SK-N-SH (cell line): ENCODE measurements around the gene NTRK2. TPM values are rescaled to one million over a fixed set of nuclear protein-coding genes. Genes with fewer than 3 reads are reported as not detected.

ENCODE experiments used
- CTCF ChIA-PET: fragments of 300-600, 350-600 bp; formaldehyde crosslinking; extraction: SDS; loops from one replicate; lab custom pipeline; 2021; lab: Yijun Ruan, JAX
- POLR2A ChIA-PET: fragments of 350-600 bp; sonication (Branson Sonifier 250); formaldehyde crosslinking; extraction: SDS; loops from one replicate; lab custom pipeline; 2020; ENCODE audit warnings: antibody characterized with exemption, inconsistent platforms; lab: Yijun Ruan, JAX
- DNase-seq: peaks from one replicate; pipeline ENCODE4 v3.0.0; 2012
- H2AFZ ChIP-seq: fragments of 200-600 bp; sonication (generic); 2 replicates; pipeline ENCODE4 v1.8.1; 2016; ENCODE audit warnings: antibody characterized with exemption, mild to moderate bottlenecking, low read depth
- H3F3A ChIP-seq: fragments of 200-600 bp; sonication (generic); replicated peaks from 2 replicates; pipeline ENCODE3; 2016; ENCODE audit warnings: antibody characterized with exemption, mild to moderate bottlenecking; ENCODE audit not compliant: insufficient read depth
- H3K27ac ChIP-seq, 2 experiments: fragments of 200-500 bp in 1 of 2; fragments of 200-600 bp in 1 of 2; sonication (Bioruptor generic) in 1 of 2; sonication (generic), shearing (Covaris generic) in 1 of 2; 2 replicates each; pipeline versions ENCODE4 v1.5.1 to v1.6.1; 2014 to 2016; ENCODE audit warnings: low read depth in 2 of 2, inconsistent platforms in 1 of 2, low read length in 1 of 2, mild to moderate bottlenecking in 1 of 2, mixed read lengths in 1 of 2
- H3K27me3 ChIP-seq: fragments of 200-600 bp; sonication (generic), shearing (Covaris generic); 2 replicates; pipeline ENCODE4 v1.6.1; 2016; ENCODE audit warnings: mixed run types; ENCODE audit not compliant: insufficient read depth
- H3K36me3 ChIP-seq, 2 experiments: fragments of 200-500 bp in 1 of 2; fragments of 200-600 bp in 1 of 2; sonication (Bioruptor generic) in 1 of 2; sonication (generic) in 1 of 2; replicated peaks in 1 of 2; 2 replicates each; pipeline versions ENCODE3 to v1.5.1; 2014 to 2016; ENCODE audit warnings: low read length in 1 of 2, mild to moderate bottlenecking in 1 of 2; ENCODE audit not compliant: insufficient read depth in 2 of 2, control insufficient read depth in 1 of 2
- H3K4me1 ChIP-seq, 2 experiments: fragments of 200-500 bp in 1 of 2; fragments of 200-600 bp in 1 of 2; sonication (Bioruptor generic) in 1 of 2; sonication (generic), shearing (Covaris generic) in 1 of 2; 2 replicates each; pipeline versions ENCODE4 v1.5.1 to v1.6.1; 2014 to 2016; ENCODE audit warnings: low read depth in 1 of 2, low read length in 1 of 2, mixed run types in 1 of 2; ENCODE audit not compliant: insufficient read depth in 2 of 2, control insufficient read depth in 1 of 2
- H3K4me2 ChIP-seq: fragments of 200-600 bp; sonication (generic), shearing (Covaris generic); 2 replicates; pipeline ENCODE4 v1.6.1; 2017; ENCODE audit warnings: mixed run types
- H3K4me3 ChIP-seq, 2 experiments: fragments of 200-500 bp in 1 of 2; fragments of 200-600 bp in 1 of 2; sonication (Bioruptor generic) in 1 of 2; sonication (generic), shearing (Covaris generic) in 1 of 2; 2 replicates each; pipeline versions ENCODE4 v1.5.1 to v1.8.1; 2014 to 2016; ENCODE audit warnings: low read depth in 2 of 2, inconsistent platforms in 1 of 2, low read length in 1 of 2, mild to moderate bottlenecking in 1 of 2, mixed read lengths in 1 of 2, moderate library complexity in 1 of 2
- H3K79me2 ChIP-seq: fragments of 200-600 bp; sonication (generic); 2 replicates; pipeline ENCODE4 v1.8.1; 2017; ENCODE audit warnings: mild to moderate bottlenecking; ENCODE audit not compliant: insufficient read depth
- H3K9ac ChIP-seq: fragments of 200-600 bp; sonication (generic); 2 replicates; pipeline ENCODE4 v1.6.1; 2017; ENCODE audit warnings: mixed run types
- H3K9me2 ChIP-seq: fragments of 200-600 bp; sonication (generic); 2 replicates; pipeline ENCODE4 v1.6.1; 2017; ENCODE audit warnings: mixed run types
- H3K9me3 ChIP-seq: fragments of 200-600 bp; sonication (generic); 2 replicates; pipeline ENCODE4 v1.6.1; 2017; ENCODE audit warnings: mixed run types, mild to moderate bottlenecking, moderate library complexity
- H4K20me1 ChIP-seq: fragments of 200-600 bp; sonication (generic); 2 replicates; pipeline ENCODE4 v1.6.1; 2017; ENCODE audit warnings: mild to moderate bottlenecking, mixed run types; ENCODE audit not compliant: insufficient read depth
- ELF1 ChIP-seq: IDR thresholded peaks from 2 replicates; pipeline ENCODE4 v1.4.0; 2012
- EP300 ChIP-seq, 2 experiments: IDR thresholded peaks; 2 replicates each; pipeline versions ENCODE4 v1.4.0 to v1.6.1; 2012; ENCODE audit warnings: borderline replicate concordance in 1 of 2, low read depth in 1 of 2, low read length in 1 of 2
- EZH2phosphoT487 ChIP-seq: fragments of 200-600 bp; sonication (generic); IDR thresholded peaks from 2 replicates; pipeline ENCODE4 v1.6.1; 2017; ENCODE audit warnings: low read depth, mixed run types, mild to moderate bottlenecking, antibody characterized with exemption, moderate library complexity, borderline replicate concordance
- FOSL2 ChIP-seq: IDR thresholded peaks from 2 replicates; pipeline ENCODE4 v1.4.0; 2012; ENCODE audit warnings: low read depth, mild to moderate bottlenecking, moderate library complexity, borderline replicate concordance
- FOXJ3 ChIP-seq: sonication (generic); formaldehyde crosslinking; IDR thresholded peaks from 2 replicates; pipeline ENCODE4 v1.5.1; 2020; ENCODE audit warnings: mild to moderate bottlenecking, missing genetic modification reagents
- FOXM1 ChIP-seq: IDR thresholded peaks from 2 replicates; pipeline ENCODE4 v1.4.0; 2012; ENCODE audit warnings: low read depth, mild to moderate bottlenecking
- GABPA ChIP-seq: IDR thresholded peaks from 2 replicates; pipeline ENCODE4 v1.4.0; 2012; ENCODE audit warnings: low read depth, mild to moderate bottlenecking
- JUND ChIP-seq: IDR thresholded peaks from 2 replicates; pipeline ENCODE4 v1.4.0; 2012
- MXI1 ChIP-seq: IDR thresholded peaks from 2 replicates; pipeline ENCODE4 v1.6.1; 2012; ENCODE audit warnings: mild to moderate bottlenecking, low read depth, low read length, improper control_type of control experiment
- NFIC ChIP-seq: IDR thresholded peaks from 2 replicates; pipeline ENCODE4 v1.4.0; 2012; ENCODE audit warnings: borderline replicate concordance
- NRF1 ChIP-seq: IDR thresholded peaks from 2 replicates; pipeline ENCODE4 v1.6.1; 2012; ENCODE audit warnings: low read depth, mild to moderate bottlenecking, low read length
- POLR2AphosphoS5 ChIP-seq: IDR thresholded peaks from 2 replicates; pipeline ENCODE4 v1.6.1; 2012; ENCODE audit warnings: low read depth, low read length
- RCOR1 ChIP-seq: fragments of 150-350 bp; IDR thresholded peaks from 2 replicates; pipeline ENCODE4 v1.6.1; 2017; ENCODE audit warnings: antibody characterized with exemption, low read length
- RXRA ChIP-seq: IDR thresholded peaks from 2 replicates; pipeline ENCODE4 v1.4.0; 2012; ENCODE audit warnings: low read depth, mild to moderate bottlenecking, borderline replicate concordance
- TCF12 ChIP-seq: IDR thresholded peaks from 2 replicates; pipeline ENCODE4 v1.4.0; 2012
- WGBS: methylation state at CpG from one replicate; pipeline ENCODE4 v1.1.6; 2017; ENCODE audit warnings: low lambda C conversion rate; 5-methylcytosine and 5-hydroxymethylcytosine counted together
- polyA plus RNA-seq, 3 experiments: library from polyadenylated mRNA; depleted of rRNA; stranded (reverse); fragments of >200 nt; gene quantifications; 2 replicates each; pipeline ENCODE4 v1.2.3, GENCODE V29; 2012
- TF ChIP-seq, protein P1 (sequence below): IDR thresholded peaks from 2 replicates; pipeline ENCODE4 v1.4.0; 2012; ENCODE audit warnings: low read depth
- TF ChIP-seq, protein P2 (sequence below): IDR thresholded peaks from 2 replicates; pipeline ENCODE4; 2012
- TF ChIP-seq, protein P3 (sequence below): fragments of 150-350 bp; IDR thresholded peaks from 2 replicates; pipeline ENCODE4 v1.6.1; 2017; ENCODE audit warnings: antibody characterized with exemption, low read length, low read depth, borderline replicate concordance
- TF ChIP-seq, protein P4 (sequence below): fragments of 150-350 bp; IDR thresholded peaks from 2 replicates; pipeline ENCODE4 v1.6.1; 2016; ENCODE audit warnings: mild to moderate bottlenecking, low read depth, low read length

Gene NTRK2
- polyA plus RNA-seq, 1 of the 3 experiments (the other 2 are of a cell fraction): 0.05 TPM

DNA sequence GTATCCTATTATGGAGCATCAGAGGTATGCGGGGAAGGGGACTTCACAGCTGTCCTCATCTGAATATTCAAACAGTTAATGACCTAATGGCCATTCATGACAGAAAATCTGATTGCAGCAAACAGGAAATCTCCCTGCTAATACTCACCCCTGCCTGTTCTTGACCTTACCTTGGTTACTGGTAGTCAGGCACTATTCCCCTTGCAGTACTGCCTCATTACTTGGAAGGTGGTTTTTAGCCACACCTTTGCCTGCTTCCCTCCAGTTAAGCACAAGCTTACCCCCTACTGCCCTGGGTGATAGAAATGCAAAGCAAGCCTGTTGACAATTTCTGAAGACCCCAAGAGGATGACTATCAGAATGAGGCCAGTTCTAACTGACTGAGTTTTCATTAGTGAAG, 332.4 kb downstream of the NTRK2 start:
- Histone ChIP-seq H3F3A (no peaks in the 10 kb centered on the region), H4K20me1 (no peaks in the 10 kb centered on the region), H3K4me2 (no peak overlapping the region), H3K4me3 (no peak overlapping the region), H3K9me2 (no peaks in the 10 kb centered on the region), H3K27me3 (no peaks in the 10 kb centered on the region), H3K9ac (no peak overlapping the region), H3K36me3 (no peaks in the 10 kb centered on the region), H2AFZ (no peak overlapping the region), H3K4me1 (no peaks in the 10 kb centered on the region; a peak in 1 of 4 replicates), H3K79me2 (no peaks in the 10 kb centered on the region), H3K27ac (no peak overlapping the region), H3K9me3 (no peaks in the 10 kb centered on the region)
- no peak for DNase-seq
- CTCF ChIA-PET: interaction anchor here (1.0 to 1.3 kb wide), 2 partner anchors 35 to 605 kb away, joined by 3 read pairs; no protein-coding TSS in a partner anchor
- TF ChIP-seq, protein P1, sequence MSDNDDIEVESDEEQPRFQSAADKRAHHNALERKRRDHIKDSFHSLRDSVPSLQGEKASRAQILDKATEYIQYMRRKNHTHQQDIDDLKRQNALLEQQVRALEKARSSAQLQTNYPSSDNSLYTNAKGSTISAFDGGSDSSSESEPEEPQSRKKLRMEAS: no peak
- TF ChIP-seq GABPA (no peak), RCOR1 (no peak)
- 57% methylated on average over 1 of the region's 1 CpG for WGBS
- POLR2A ChIA-PET: no interaction called here

DNA sequence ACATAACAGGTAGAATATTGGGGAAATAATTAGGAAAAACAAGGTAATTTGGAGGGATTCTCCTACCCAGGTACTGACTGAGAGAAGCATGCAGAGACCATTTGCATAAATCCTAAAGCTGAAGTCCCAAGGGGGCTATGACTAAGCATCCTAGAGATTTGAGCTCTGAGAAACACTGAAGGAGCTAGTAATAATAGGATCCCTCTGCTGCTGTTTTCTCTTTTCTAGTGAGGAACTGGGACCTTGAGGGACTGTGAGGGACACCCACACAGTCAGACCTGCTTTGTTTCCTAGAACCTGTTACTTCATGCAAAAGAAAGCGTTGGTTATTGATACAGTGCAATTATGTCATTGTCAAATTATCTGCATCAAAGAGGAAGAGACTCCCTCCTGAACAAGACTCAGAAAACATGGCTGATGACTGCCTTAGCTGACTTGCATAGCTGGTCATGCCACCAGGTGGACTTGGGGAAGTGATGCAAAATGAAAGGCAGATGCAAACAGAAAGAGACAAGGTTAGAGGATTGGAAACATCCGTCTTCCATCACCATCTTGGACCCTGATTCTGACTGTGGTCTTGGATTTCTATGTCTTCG, 335.4 kb downstream of the NTRK2 start:
- Histone ChIP-seq H3K79me2 (no peaks in the 10 kb centered on the region), H3K4me3 (no peak overlapping the region), H3F3A (no peaks in the 10 kb centered on the region), H3K27me3 (no peaks in the 10 kb centered on the region), H3K9me2 (no peaks in the 10 kb centered on the region), H3K4me2 (no peak overlapping the region), H3K9ac (no peak overlapping the region), H3K4me1 (no peaks in the 10 kb centered on the region), H3K27ac (no peak overlapping the region), H2AFZ (no peak overlapping the region), H3K36me3 (no peaks in the 10 kb centered on the region), H4K20me1 (no peaks in the 10 kb centered on the region), H3K9me3 (no peaks in the 10 kb centered on the region)
- POLR2A ChIA-PET: no interaction called here
- DNase-seq: no peak
- CTCF ChIA-PET: no interaction called here
- TF ChIP-seq GABPA: no peak
- TF ChIP-seq RXRA: no peak
- TF ChIP-seq POLR2AphosphoS5: no peak
- TF ChIP-seq NFIC: no peak
- no peak for TF ChIP-seq TCF12
- 8% methylated on average over 3 of the region's 3 CpGs for WGBS

DNA sequence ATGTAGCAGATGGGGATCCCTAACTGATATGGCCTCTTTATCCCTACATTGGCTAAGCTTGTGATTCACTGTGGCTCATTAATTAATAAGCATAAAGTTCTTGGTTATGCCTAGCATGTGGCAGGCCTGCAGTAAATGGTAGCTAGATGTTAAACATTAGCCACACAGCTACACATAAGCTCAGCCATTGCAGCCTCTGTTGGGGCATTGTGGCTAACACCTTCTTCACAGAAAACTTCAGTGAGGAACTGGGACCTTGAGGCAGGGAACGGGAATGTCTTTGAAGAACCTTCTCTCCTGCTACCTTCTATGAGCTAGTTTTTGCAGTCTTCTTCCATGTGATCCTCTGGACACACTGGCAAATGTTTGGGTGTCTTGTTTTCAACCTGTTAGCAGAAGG, 338.2 kb downstream of the NTRK2 start:
- Histone ChIP-seq H3K27ac (no peak overlapping the region), H4K20me1 (no peaks in the 10 kb centered on the region), H3K4me3 (no peak overlapping the region), H3K9ac (no peak overlapping the region), H3F3A (no peaks in the 10 kb centered on the region), H3K9me2 (no peaks in the 10 kb centered on the region), H3K4me1 (no peaks in the 10 kb centered on the region), H3K4me2 (no peak overlapping the region), H3K79me2 (no peaks in the 10 kb centered on the region), H3K27me3 (no peaks in the 10 kb centered on the region), H3K9me3 (no peaks in the 10 kb centered on the region), H3K36me3 (no peaks in the 10 kb centered on the region), H2AFZ (no peak overlapping the region)
- WGBS: 50% methylated on average over 1 of the region's 1 CpG
- CTCF ChIA-PET: no interaction called here
- DNase-seq: no peak
- POLR2A ChIA-PET: no interaction called here
- TF ChIP-seq FOXJ3 (CRISPR knock-in tag): no peak
- no peak for TF ChIP-seq RXRA
- TF ChIP-seq, protein P2, sequence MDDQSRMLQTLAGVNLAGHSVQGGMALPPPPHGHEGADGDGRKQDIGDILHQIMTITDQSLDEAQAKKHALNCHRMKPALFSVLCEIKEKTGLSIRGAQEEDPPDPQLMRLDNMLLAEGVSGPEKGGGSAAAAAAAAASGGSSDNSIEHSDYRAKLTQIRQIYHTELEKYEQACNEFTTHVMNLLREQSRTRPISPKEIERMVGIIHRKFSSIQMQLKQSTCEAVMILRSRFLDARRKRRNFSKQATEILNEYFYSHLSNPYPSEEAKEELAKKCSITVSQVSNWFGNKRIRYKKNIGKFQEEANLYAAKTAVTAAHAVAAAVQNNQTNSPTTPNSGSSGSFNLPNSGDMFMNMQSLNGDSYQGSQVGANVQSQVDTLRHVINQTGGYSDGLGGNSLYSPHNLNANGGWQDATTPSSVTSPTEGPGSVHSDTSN: no peak
- TF ChIP-seq FOSL2: no peak
- no peak for TF ChIP-seq RCOR1
- TF ChIP-seq NFIC: no peak
- no peak for TF ChIP-seq ELF1
- TF ChIP-seq TCF12: no peak
- TF ChIP-seq EP300 (IDR thresholded peaks at IDR 0.05; ENCODE audit: borderline replicate concordance in 1 of 2, low read depth in 1 of 2, low read length in 1 of 2): no peak
- no peak for TF ChIP-seq FOXM1
- no peak for TF ChIP-seq MXI1
- TF ChIP-seq, protein P3, sequence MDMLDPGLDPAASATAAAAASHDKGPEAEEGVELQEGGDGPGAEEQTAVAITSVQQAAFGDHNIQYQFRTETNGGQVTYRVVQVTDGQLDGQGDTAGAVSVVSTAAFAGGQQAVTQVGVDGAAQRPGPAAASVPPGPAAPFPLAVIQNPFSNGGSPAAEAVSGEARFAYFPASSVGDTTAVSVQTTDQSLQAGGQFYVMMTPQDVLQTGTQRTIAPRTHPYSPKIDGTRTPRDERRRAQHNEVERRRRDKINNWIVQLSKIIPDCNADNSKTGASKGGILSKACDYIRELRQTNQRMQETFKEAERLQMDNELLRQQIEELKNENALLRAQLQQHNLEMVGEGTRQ: no peak
- no peak for TF ChIP-seq JUND
- TF ChIP-seq NRF1: no peak
- TF ChIP-seq EZH2phosphoT487: no peak
- TF ChIP-seq, protein P4, sequence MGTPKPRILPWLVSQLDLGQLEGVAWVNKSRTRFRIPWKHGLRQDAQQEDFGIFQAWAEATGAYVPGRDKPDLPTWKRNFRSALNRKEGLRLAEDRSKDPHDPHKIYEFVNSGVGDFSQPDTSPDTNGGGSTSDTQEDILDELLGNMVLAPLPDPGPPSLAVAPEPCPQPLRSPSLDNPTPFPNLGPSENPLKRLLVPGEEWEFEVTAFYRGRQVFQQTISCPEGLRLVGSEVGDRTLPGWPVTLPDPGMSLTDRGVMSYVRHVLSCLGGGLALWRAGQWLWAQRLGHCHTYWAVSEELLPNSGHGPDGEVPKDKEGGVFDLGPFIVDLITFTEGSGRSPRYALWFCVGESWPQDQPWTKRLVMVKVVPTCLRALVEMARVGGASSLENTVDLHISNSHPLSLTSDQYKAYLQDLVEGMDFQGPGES: no peak
